SK-N-SH (cell line): Measurements from ENCODE around the gene TMEM184C. TPM values are rescaled to one million over a fixed set of nuclear protein-coding genes. Genes with fewer than 3 reads are reported as not detected.

Source experiments
- CTCF ChIA-PET: fragments of 300-600, 350-600 bp; formaldehyde crosslinking; extraction: SDS; loops from one replicate; lab custom pipeline; 2021; lab: Yijun Ruan, JAX
- POLR2A ChIA-PET: fragments of 350-600 bp; sonication (Branson Sonifier 250); formaldehyde crosslinking; extraction: SDS; loops from one replicate; lab custom pipeline; 2020; ENCODE audit warnings: antibody characterized with exemption, inconsistent platforms; lab: Yijun Ruan, JAX
- DNase-seq: peaks from one replicate; pipeline ENCODE4 v3.0.0; 2012
- H2AFZ ChIP-seq: fragments of 200-600 bp; sonication (generic); 2 replicates; pipeline ENCODE4 v1.8.1; 2016; ENCODE audit warnings: antibody characterized with exemption, mild to moderate bottlenecking, low read depth
- H3F3A ChIP-seq: fragments of 200-600 bp; sonication (generic); replicated peaks from 2 replicates; pipeline ENCODE3; 2016; ENCODE audit warnings: antibody characterized with exemption, mild to moderate bottlenecking; ENCODE audit not compliant: insufficient read depth
- H3K27ac ChIP-seq, 2 experiments: fragments of 200-500 bp in 1 of 2; fragments of 200-600 bp in 1 of 2; sonication (Bioruptor generic) in 1 of 2; sonication (generic), shearing (Covaris generic) in 1 of 2; 2 replicates each; pipeline versions ENCODE4 v1.5.1 to v1.6.1; 2014 to 2016; ENCODE audit warnings: low read depth in 2 of 2, inconsistent platforms in 1 of 2, low read length in 1 of 2, mild to moderate bottlenecking in 1 of 2, mixed read lengths in 1 of 2
- H3K27me3 ChIP-seq: fragments of 200-600 bp; sonication (generic), shearing (Covaris generic); 2 replicates; pipeline ENCODE4 v1.6.1; 2016; ENCODE audit warnings: mixed run types; ENCODE audit not compliant: insufficient read depth
- H3K36me3 ChIP-seq, 2 experiments: fragments of 200-500 bp in 1 of 2; fragments of 200-600 bp in 1 of 2; sonication (Bioruptor generic) in 1 of 2; sonication (generic) in 1 of 2; replicated peaks in 1 of 2; 2 replicates each; pipeline versions ENCODE3 to v1.5.1; 2014 to 2016; ENCODE audit warnings: low read length in 1 of 2, mild to moderate bottlenecking in 1 of 2; ENCODE audit not compliant: insufficient read depth in 2 of 2, control insufficient read depth in 1 of 2
- H3K4me1 ChIP-seq, 2 experiments: fragments of 200-500 bp in 1 of 2; fragments of 200-600 bp in 1 of 2; sonication (Bioruptor generic) in 1 of 2; sonication (generic), shearing (Covaris generic) in 1 of 2; 2 replicates each; pipeline versions ENCODE4 v1.5.1 to v1.6.1; 2014 to 2016; ENCODE audit warnings: low read depth in 1 of 2, low read length in 1 of 2, mixed run types in 1 of 2; ENCODE audit not compliant: insufficient read depth in 2 of 2, control insufficient read depth in 1 of 2
- H3K4me2 ChIP-seq: fragments of 200-600 bp; sonication (generic), shearing (Covaris generic); 2 replicates; pipeline ENCODE4 v1.6.1; 2017; ENCODE audit warnings: mixed run types
- H3K4me3 ChIP-seq, 2 experiments: fragments of 200-500 bp in 1 of 2; fragments of 200-600 bp in 1 of 2; sonication (Bioruptor generic) in 1 of 2; sonication (generic), shearing (Covaris generic) in 1 of 2; 2 replicates each; pipeline versions ENCODE4 v1.5.1 to v1.8.1; 2014 to 2016; ENCODE audit warnings: low read depth in 2 of 2, inconsistent platforms in 1 of 2, low read length in 1 of 2, mild to moderate bottlenecking in 1 of 2, mixed read lengths in 1 of 2, moderate library complexity in 1 of 2
- H3K79me2 ChIP-seq: fragments of 200-600 bp; sonication (generic); 2 replicates; pipeline ENCODE4 v1.8.1; 2017; ENCODE audit warnings: mild to moderate bottlenecking; ENCODE audit not compliant: insufficient read depth
- H3K9ac ChIP-seq: fragments of 200-600 bp; sonication (generic); 2 replicates; pipeline ENCODE4 v1.6.1; 2017; ENCODE audit warnings: mixed run types
- H3K9me2 ChIP-seq: fragments of 200-600 bp; sonication (generic); 2 replicates; pipeline ENCODE4 v1.6.1; 2017; ENCODE audit warnings: mixed run types
- H3K9me3 ChIP-seq: fragments of 200-600 bp; sonication (generic); 2 replicates; pipeline ENCODE4 v1.6.1; 2017; ENCODE audit warnings: mixed run types, mild to moderate bottlenecking, moderate library complexity
- H4K20me1 ChIP-seq: fragments of 200-600 bp; sonication (generic); 2 replicates; pipeline ENCODE4 v1.6.1; 2017; ENCODE audit warnings: mild to moderate bottlenecking, mixed run types; ENCODE audit not compliant: insufficient read depth
- CHD2 ChIP-seq: fragments of 150-350 bp; IDR thresholded peaks from 2 replicates; pipeline ENCODE4 v1.6.1; 2018; ENCODE audit warnings: low read length; ENCODE audit not compliant: partially characterized antibody
- CTCF ChIP-seq: fragments of 200-600 bp; sonication (generic); IDR thresholded peaks from 2 replicates; pipeline ENCODE4 v1.6.1; 2017; ENCODE audit warnings: antibody characterized with exemption, mild to moderate bottlenecking, moderate library complexity
- ELF1 ChIP-seq: IDR thresholded peaks from 2 replicates; pipeline ENCODE4 v1.4.0; 2012
- EZH2phosphoT487 ChIP-seq: fragments of 200-600 bp; sonication (generic); IDR thresholded peaks from 2 replicates; pipeline ENCODE4 v1.6.1; 2017; ENCODE audit warnings: low read depth, mixed run types, mild to moderate bottlenecking, antibody characterized with exemption, moderate library complexity, borderline replicate concordance
- FOSL2 ChIP-seq: IDR thresholded peaks from 2 replicates; pipeline ENCODE4 v1.4.0; 2012; ENCODE audit warnings: low read depth, mild to moderate bottlenecking, moderate library complexity, borderline replicate concordance
- GABPA ChIP-seq: IDR thresholded peaks from 2 replicates; pipeline ENCODE4 v1.4.0; 2012; ENCODE audit warnings: low read depth, mild to moderate bottlenecking
- JUND ChIP-seq: IDR thresholded peaks from 2 replicates; pipeline ENCODE4 v1.4.0; 2012
- MEF2A ChIP-seq: IDR thresholded peaks from 2 replicates; pipeline ENCODE4 v1.4.0; 2012; ENCODE audit warnings: low read depth, borderline replicate concordance
- NRF1 ChIP-seq: IDR thresholded peaks from 2 replicates; pipeline ENCODE4 v1.6.1; 2012; ENCODE audit warnings: low read depth, mild to moderate bottlenecking, low read length
- POLR2AphosphoS5 ChIP-seq: IDR thresholded peaks from 2 replicates; pipeline ENCODE4 v1.6.1; 2012; ENCODE audit warnings: low read depth, low read length
- RCOR1 ChIP-seq: fragments of 150-350 bp; IDR thresholded peaks from 2 replicates; pipeline ENCODE4 v1.6.1; 2017; ENCODE audit warnings: antibody characterized with exemption, low read length
- SIN3A ChIP-seq: IDR thresholded peaks from 2 replicates; pipeline ENCODE4 v1.6.1; 2012; ENCODE audit warnings: low read depth, mild to moderate bottlenecking, low read length, moderate library complexity, borderline replicate concordance
- USF1 ChIP-seq: IDR thresholded peaks from 2 replicates; pipeline ENCODE4 v1.4.0; 2012; ENCODE audit warnings: low read depth, borderline replicate concordance
- USF2 ChIP-seq: fragments of 150-350 bp; IDR thresholded peaks from 2 replicates; pipeline ENCODE4 v1.6.1; 2017; ENCODE audit warnings: antibody characterized with exemption, low read length, low read depth, borderline replicate concordance
- YY1 ChIP-seq: IDR thresholded peaks from 2 replicates; pipeline ENCODE4 v1.4.0; 2012; ENCODE audit warnings: low read depth, mild to moderate bottlenecking
- ZBTB33 ChIP-seq: IDR thresholded peaks from 2 replicates; pipeline ENCODE4 v1.4.0; 2012; ENCODE audit warnings: low read depth, borderline replicate concordance
- WGBS: methylation state at CpG from one replicate; pipeline ENCODE4 v1.1.6; 2017; ENCODE audit warnings: low lambda C conversion rate; 5-methylcytosine and 5-hydroxymethylcytosine counted together
- polyA plus RNA-seq, 3 experiments: library from polyadenylated mRNA; depleted of rRNA; stranded (reverse); fragments of >200 nt; gene quantifications; 2 replicates each; pipeline ENCODE4 v1.2.3, GENCODE V29; 2012

TMEM184C gene
- polyA plus RNA-seq, 1 of the 3 experiments (the other 2 are of a cell fraction): 17.5 TPM

- H3K36me3 ChIP-seq: peaks cover 6 to 20% of the 10 kb centered on the region in 2 experiments
- WGBS: 95% methylated on average over 1 of the region's 1 CpG
- CTCF ChIA-PET: interaction anchor here (1.0 kb wide), 1 partner anchor 223 kb away, joined by 4 read pairs; no protein-coding TSS in a partner anchor
Observed at GRCh38 chr4:147643616-147644015, 26.4 kb downstream of the TMEM184C start.

GRCh38 chr4:147644471-147644870 lies 27.3 kb downstream of the TMEM184C start:
- peaks cover 8% of the 10 kb centered on the region for H3F3A ChIP-seq
- CTCF ChIA-PET: no interaction called here
- H3K9me2 ChIP-seq: no peaks in the 10 kb centered on the region
- H3K9ac ChIP-seq: no peak overlapping the region
- no peak overlapping the region for H3K4me3 ChIP-seq
- peaks cover 0 to 7% of the 10 kb centered on the region in 2 experiments; a peak in 3 of 4 replicates for H3K4me1 ChIP-seq
- no peak for DNase-seq
- no peaks in the 10 kb centered on the region for H4K20me1 ChIP-seq
- POLR2A ChIA-PET: no interaction called here
- TF ChIP-seq USF1: no peak
- no peak for TF ChIP-seq FOSL2
- TF ChIP-seq CHD2: no peak
- TF ChIP-seq EZH2phosphoT487: no peak
- no peak overlapping the region for H3K4me2 ChIP-seq
- H3K27ac ChIP-seq: no peak overlapping the region
- peaks cover 11% of the 10 kb centered on the region for H3K79me2 ChIP-seq
- H3K27me3 ChIP-seq: no peaks in the 10 kb centered on the region
- WGBS: 92% methylated on average over 3 of the region's 3 CpGs
- H2AFZ ChIP-seq: no peak overlapping the region
- peaks cover 8 to 17% of the 10 kb centered on the region in 2 experiments for H3K36me3 ChIP-seq
- no peaks in the 10 kb centered on the region for H3K9me3 ChIP-seq

More at GRCh38 chr4:147643616-147644015, 26.4 kb downstream of the TMEM184C start:
- H3K4me3 ChIP-seq: no peak overlapping the region
- no peaks in the 10 kb centered on the region for H4K20me1 ChIP-seq
- no peaks in the 10 kb centered on the region for H3K9me2 ChIP-seq
- no peaks in the 10 kb centered on the region for H3K9me3 ChIP-seq
- H2AFZ ChIP-seq: no peak overlapping the region
- no peak overlapping the region for H3K4me2 ChIP-seq
- TF ChIP-seq USF2 (no peak), SIN3A (no peak), POLR2AphosphoS5 (no peak), YY1 (no peak), NRF1 (no peak), JUND (no peak), RCOR1 (no peak)
- no peak overlapping the region for H3K27ac ChIP-seq
- peaks cover 9% of the 10 kb centered on the region for H3F3A ChIP-seq
- no peaks in the 10 kb centered on the region for H3K27me3 ChIP-seq
- peaks cover 0 to 7% of the 10 kb centered on the region in 2 experiments; a peak in 3 of 4 replicates for H3K4me1 ChIP-seq
- POLR2A ChIA-PET: no interaction called here
- no peak overlapping the region for H3K9ac ChIP-seq
- DNase-seq: no peak
- H3K79me2 ChIP-seq: peaks cover 7% of the 10 kb centered on the region

GRCh38 chr4:147645099-147645498 lies 27.9 kb downstream of the TMEM184C start:
- H3K9me3 ChIP-seq: no peaks in the 10 kb centered on the region
- no peaks in the 10 kb centered on the region for H4K20me1 ChIP-seq
- peaks cover 8% of the 10 kb centered on the region for H3F3A ChIP-seq
- DNase-seq: no peak
- H3K4me1 ChIP-seq: peaks cover 0 to 5% of the 10 kb centered on the region in 2 experiments; a peak in 3 of 4 replicates
- H3K27ac ChIP-seq: no peak overlapping the region
- no peak overlapping the region for H3K4me2 ChIP-seq
- H3K9ac ChIP-seq: no peak overlapping the region
- H3K27me3 ChIP-seq: no peaks in the 10 kb centered on the region
- H3K9me2 ChIP-seq: no peaks in the 10 kb centered on the region
- H2AFZ ChIP-seq: no peak overlapping the region
- ChIA-PET CTCF (no interaction called here), POLR2A (no interaction called here)
- peaks cover 8 to 16% of the 10 kb centered on the region in 2 experiments for H3K36me3 ChIP-seq
- H3K79me2 ChIP-seq: peaks cover 11% of the 10 kb centered on the region
- no peak overlapping the region for H3K4me3 ChIP-seq
- TF ChIP-seq ELF1 (no peak), CTCF (no peak), MEF2A (no peak), FOSL2 (no peak), RCOR1 (no peak), POLR2AphosphoS5 (no peak), GABPA (no peak), ZBTB33 (no peak)
